WERI-Rb-1 (cell line): ENCODE measurements around the gene GNA15.

Experiments
- DNase-seq: peaks from one replicate; pipeline ENCODE4 v3.0.0-alpha.2; 2020
- H3K27ac ChIP-seq: fragments of 250-450 bp; sonication (Bioruptor Pico); 2 replicates; pipeline ENCODE4 v1.5.1; 2020; ENCODE audit warnings: mild to moderate bottlenecking, moderate library complexity
- H3K27me3 ChIP-seq: fragments of 250-450 bp; sonication (Bioruptor Pico); 2 replicates; pipeline ENCODE4 v1.5.1; 2021; ENCODE audit warnings: mild to moderate bottlenecking, low read depth, moderate library complexity; ENCODE audit not compliant: insufficient read depth, severe bottlenecking
- H3K36me3 ChIP-seq: fragments of 250-450 bp; sonication (Bioruptor Pico); 2 replicates; pipeline ENCODE4 v1.5.1; 2020; ENCODE audit warnings: mild to moderate bottlenecking, moderate library complexity
- H3K4me3 ChIP-seq: 2 replicates; pipeline ENCODE4 v1.5.1; 2011; ENCODE audit warnings: low read depth, mild to moderate bottlenecking, control low read depth, low read length
- H3K9me3 ChIP-seq: fragments of 250-450 bp; sonication (Bioruptor Pico); 2 replicates; pipeline ENCODE4 v1.5.1; 2021; ENCODE audit warnings: mild to moderate bottlenecking, moderate library complexity; ENCODE audit not compliant: severe bottlenecking
- CTCF ChIP-seq: IDR thresholded peaks from 2 replicates; pipeline ENCODE4 v1.5.1; 2011; ENCODE audit warnings: low read depth, mild to moderate bottlenecking, control low read depth, inconsistent platforms, low read length

The GNA15 gene

GRCh38 chr19:3099347-3100145, 36.3 kb upstream of the GNA15 start:
- Histone ChIP-seq H3K27me3 (no peaks in the 10 kb centered on the region), H3K27ac (no peak overlapping the region), H3K4me3 (no peak overlapping the region), H3K36me3 (peaks cover 3% of the 10 kb centered on the region; the same call in 1 of the 2 replicates), H3K9me3 (no peaks in the 10 kb centered on the region)
- TF ChIP-seq CTCF, result no peak
- DNase-seq, result no peak

GRCh38 chr19:3100331-3100730, 35.5 kb upstream of the GNA15 start:
- TF ChIP-seq CTCF, result peak; percentile 23; the same call in 1 of the 2 replicates
- no peaks in the 10 kb centered on the region for H3K27me3 ChIP-seq
- no peaks in the 10 kb centered on the region for H3K9me3 ChIP-seq
- H3K36me3 ChIP-seq, result peaks cover 3% of the 10 kb centered on the region; the same call in 1 of the 2 replicates
- no peak for DNase-seq
- H3K4me3 ChIP-seq, result no peak overlapping the region
- H3K27ac ChIP-seq, result no peak overlapping the region; the same call in 1 of the 2 replicates

GRCh38 chr19:3100747-3101730, 34.8 kb upstream of the GNA15 start:
- no peak for DNase-seq
- Histone ChIP-seq H3K4me3 (no peak overlapping the region), H3K27ac (peak overlapping the region; percentile 43), H3K9me3 (no peaks in the 10 kb centered on the region), H3K27me3 (no peaks in the 10 kb centered on the region), H3K36me3 (peaks cover 3% of the 10 kb centered on the region; the same call in 1 of the 2 replicates)
- TF ChIP-seq CTCF, result no peak

- H3K36me3 ChIP-seq, result no peaks in the 10 kb centered on the region
- no peak for DNase-seq
- no peak overlapping the region for H3K4me3 ChIP-seq
- no peak overlapping the region for H3K27ac ChIP-seq
- H3K9me3 ChIP-seq, result no peaks in the 10 kb centered on the region
- no peak for TF ChIP-seq CTCF
- H3K27me3 ChIP-seq, result no peaks in the 10 kb centered on the region
Measured at GRCh38 chr19:3102239-3103140, 33.3 kb upstream of the GNA15 start.

GRCh38 chr19:3104708-3104983, 31.2 kb upstream of the GNA15 start:
- Histone ChIP-seq H3K27ac (no peak overlapping the region), H3K36me3 (no peaks in the 10 kb centered on the region), H3K9me3 (no peaks in the 10 kb centered on the region), H3K27me3 (no peaks in the 10 kb centered on the region), H3K4me3 (no peak overlapping the region)
- no peak for TF ChIP-seq CTCF
- no peak for DNase-seq
